Activated CD8-positive, alpha-beta memory T cell treated with anti-CD3 and anti-CD28 coated beads for 36 hours (primary cell): ENCODE results near the gene PHLDB1. TPM values are rescaled to one million over a fixed set of nuclear protein-coding genes. Genes with fewer than 3 reads are reported as not detected.

ENCODE experiments used
- CTCF ChIA-PET: fragments of 350-600 bp; sonication (Branson Sonifier 250); formaldehyde crosslinking; loops from one replicate; lab custom pipeline; 2021; ENCODE audit warnings: antibody characterized with exemption; lab: Charles Lee
- POLR2A ChIA-PET: fragments of 350-600 bp; sonication (Branson Sonifier 250); formaldehyde crosslinking; loops from one replicate; lab custom pipeline; 2021; ENCODE audit warnings: antibody characterized with exemption; lab: Charles Lee
- total RNA-seq, 2 experiments: library from RNA; stranded (reverse); gene quantifications; one replicate each; pipeline ENCODE4 v1.2.3, GENCODE V29; 2021

The PHLDB1 gene
- total RNA-seq, 2 experiments from 2014 or later = 1.6 to 1.9 TPM

DNA sequence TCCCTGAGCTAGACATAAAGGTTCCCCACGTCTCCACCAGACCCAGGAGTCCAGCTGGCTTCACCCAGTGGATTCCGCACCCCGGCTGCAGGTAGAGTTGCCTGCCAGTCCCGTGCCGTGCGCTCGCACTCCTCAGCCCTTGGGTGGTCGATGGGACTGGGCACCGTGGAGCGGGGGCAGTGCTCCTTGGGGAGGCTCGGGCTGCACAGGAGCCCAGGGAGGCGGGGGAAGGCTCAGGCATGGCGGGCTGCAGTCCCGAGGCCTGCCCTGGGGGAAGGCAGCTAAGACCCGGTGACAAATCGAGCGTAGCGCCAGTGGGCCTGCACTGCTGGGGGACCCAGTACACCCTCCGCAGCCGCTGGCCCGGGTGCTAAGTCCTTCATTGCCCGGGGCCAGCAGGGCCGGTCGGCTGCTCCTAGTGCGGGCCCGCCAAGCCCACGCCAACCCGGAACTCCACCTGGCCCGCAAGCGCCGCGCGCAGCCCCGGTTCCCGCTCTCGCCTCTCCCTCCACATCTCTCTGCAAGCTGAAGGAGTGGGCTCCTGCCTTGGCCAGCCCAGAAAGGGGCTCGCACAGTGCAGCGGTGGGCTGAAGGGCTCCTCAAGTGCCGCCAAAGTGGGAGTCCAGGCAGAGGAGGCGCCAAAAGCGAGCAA, 81.6 kb downstream of the PHLDB1 start:
- CTCF ChIA-PET = interaction anchor here (0.7 to 3.7 kb wide), 24 partner anchors 17 to 267 kb away, joined by 3 to 33 read pairs (median 5); partner anchors contain the start of genes DDX6 and UPK2
- POLR2A ChIA-PET = no interaction called here

DNA sequence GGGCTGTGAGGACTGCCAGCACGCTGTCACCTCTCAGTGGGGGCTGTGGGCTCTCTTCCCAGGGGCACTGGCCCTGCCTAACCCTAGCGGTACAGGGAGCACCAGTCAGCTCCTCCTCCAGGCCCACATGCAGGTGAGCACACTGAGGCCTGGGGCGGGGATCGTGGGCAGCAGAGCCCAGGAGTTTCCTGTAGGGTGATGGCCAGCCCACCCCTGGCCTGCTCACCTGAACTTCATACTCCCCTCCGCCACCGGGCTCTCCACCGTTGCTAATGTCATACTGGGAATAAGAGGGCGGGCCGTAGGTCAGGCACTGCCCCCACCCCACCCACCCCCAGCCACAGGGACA, 82.1 kb downstream of the PHLDB1 start:
- POLR2A ChIA-PET = no interaction called here
- CTCF ChIA-PET = interaction anchor here (0.6 to 3.7 kb wide), 46 partner anchors 8 to 267 kb away, joined by 3 to 33 read pairs (median 4); partner anchors contain the start of genes ARCN1, BCL9L, DDX6 and UPK2

DNA sequence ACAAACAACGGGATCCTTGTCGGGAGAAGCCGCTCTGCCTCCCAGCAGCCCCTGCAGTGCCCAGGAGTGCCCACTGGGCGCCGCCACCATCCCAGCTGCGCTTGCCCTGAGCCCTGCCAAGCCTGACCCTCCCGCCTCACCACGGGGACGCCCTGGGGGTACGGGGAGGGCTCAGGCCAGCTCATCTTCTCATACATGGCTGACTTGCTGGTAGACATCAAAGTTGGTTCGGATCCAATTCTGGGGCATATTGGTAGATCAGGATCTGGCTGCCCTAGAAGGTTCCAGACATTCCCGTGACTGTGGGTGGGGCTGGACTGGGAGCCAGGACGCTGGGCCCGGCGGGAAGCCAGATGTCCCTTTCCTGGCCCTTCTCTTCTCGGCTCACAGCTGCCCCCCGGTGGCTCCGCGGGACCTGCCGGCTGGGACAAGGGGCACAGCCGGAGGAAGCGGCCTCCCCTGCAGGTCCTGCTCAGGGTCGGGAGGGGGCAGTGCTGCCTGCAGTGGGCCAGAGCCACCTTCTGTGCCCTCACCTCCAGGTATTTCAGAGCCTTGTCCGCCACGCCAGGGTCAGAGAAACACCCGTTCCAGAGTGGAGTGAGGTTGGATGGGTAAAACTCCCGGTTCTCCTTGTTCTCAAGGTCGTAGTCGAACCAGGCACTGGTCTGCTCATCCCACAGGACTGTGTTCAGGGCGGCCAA, 82.6 kb downstream of the PHLDB1 start:
- ChIA-PET POLR2A (interaction anchor here (0.7 kb wide), 1 partner anchor 56 kb away, joined by 3 read pairs; no protein-coding TSS in a partner anchor), CTCF (interaction anchor here (0.6 to 3.7 kb wide), 44 partner anchors 9 to 266 kb away, joined by 3 to 33 read pairs (median 4); partner anchors contain the start of genes ARCN1, BCL9L, DDX6 and UPK2)

DNA sequence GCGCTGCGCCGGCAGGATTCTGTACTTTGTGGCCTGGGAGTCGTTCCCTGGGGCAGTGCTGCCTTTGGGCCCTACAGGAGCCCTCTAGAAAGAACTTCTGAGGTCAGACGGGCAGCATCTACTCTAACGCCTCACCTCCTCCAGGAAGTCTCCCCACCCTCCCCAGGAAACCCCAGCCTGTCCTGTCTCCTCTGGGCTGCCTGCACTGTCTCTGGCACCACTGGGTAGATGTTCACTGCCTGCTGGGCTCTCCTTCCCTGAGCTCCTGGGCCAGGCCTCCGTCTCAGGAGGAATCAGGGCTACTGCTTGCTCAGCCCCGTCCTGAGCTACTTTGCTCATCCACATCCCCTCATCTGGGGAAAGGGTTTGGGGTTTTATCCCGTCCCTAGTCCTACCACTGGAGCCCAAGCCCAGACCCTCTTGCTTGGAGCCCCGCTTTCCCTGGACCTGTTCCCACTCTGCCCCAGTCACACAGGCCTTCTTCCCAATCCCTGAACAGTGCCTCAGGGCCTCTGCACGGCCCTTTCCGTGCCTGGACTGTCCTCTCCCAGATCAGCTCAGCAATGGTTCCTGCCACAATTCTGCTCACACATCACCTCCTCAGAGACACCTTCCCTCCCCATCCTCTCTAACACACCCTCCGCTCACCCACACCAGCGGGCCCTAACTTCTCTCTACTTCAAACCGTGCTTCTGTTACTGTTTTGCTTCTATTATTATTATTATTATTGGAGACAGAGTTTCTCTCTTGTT, 83.3 kb downstream of the PHLDB1 start:
- CTCF ChIA-PET = interaction anchor here (0.7 to 3.7 kb wide), 24 partner anchors 10 to 266 kb away, joined by 3 to 33 read pairs (median 5); partner anchors contain the start of genes ARCN1, BCL9L, DDX6 and UPK2
- POLR2A ChIA-PET = interaction anchor here (0.7 kb wide), 1 partner anchor 55 kb away, joined by 3 read pairs; no protein-coding TSS in a partner anchor

DNA sequence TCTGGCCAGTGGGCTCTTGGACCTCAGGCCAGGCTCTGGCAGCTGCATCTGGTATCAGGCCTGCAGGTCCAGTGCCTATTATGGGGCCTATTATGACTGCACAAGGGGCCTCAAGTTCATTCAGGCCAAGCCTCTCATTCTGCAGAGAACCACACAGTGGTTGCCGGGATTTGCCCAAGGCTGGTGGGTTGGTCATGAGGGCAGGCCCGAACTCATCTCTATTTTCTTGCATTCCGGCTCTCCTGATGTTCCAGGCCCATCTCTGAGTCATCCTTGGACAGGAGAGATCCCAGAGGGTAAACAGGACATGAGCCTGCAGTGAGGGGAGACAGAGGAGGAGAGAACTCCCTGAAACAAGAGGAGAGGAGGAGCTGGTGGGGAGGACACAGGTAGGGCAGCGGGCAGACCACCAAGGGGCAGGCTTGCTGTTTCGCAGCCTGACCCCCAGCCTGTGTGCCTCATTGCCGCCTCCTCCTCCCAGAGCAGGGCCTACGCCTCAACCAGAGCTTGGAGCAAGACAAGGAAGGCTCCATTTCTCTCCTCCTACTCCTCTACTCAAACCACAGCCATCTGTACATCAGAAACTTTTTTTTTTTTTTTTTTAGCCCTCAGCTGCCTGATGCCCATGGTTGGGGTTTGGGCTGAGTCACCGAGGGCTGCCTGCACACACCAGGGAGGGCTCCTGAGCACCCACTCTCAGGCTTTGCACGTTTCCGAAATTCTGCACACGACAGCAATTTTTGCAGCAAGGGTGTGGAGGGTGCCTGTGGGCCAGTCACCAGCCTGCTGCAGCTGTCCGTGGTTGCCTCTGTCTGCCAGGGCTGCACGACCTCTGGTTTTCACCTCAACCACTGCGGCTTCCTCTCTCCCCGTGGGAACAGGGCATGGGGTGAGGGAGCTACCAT, 84.8 kb downstream of the PHLDB1 start:
- ChIA-PET CTCF (interaction anchor here (0.8 to 1.7 kb wide), 4 partner anchors 77 to 238 kb away, joined by 3 to 6 read pairs (median 4); partner anchors contain the start of gene BCL9L), POLR2A (interaction anchor here (1.8 kb wide), 1 partner anchor 98 kb away, joined by 9 read pairs; no protein-coding TSS in a partner anchor)

DNA sequence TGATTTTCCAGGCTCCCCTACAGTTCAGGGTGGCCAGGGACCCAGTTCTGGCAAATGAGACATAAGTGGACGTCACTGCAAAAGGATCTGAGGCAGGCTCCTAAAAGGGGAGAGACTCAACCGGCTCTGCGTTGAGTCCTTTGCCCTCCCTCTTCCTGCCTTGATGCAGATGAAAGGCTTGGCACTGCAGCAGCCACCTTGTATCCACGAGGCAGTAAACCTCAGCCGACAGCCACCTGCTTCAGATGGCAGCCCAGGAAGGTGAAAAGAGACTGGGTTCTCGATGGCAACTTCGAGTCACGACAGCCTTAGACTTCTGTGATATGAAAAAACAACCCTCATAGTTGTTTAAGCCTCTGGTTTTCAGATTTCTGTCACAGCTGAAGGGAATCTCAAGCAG, 86.8 kb downstream of the PHLDB1 start:
- ChIA-PET POLR2A (interaction anchor here (0.7 kb wide), 1 partner anchor 189 kb away, joined by 3 read pairs; the partner anchor contains the start of gene CXCR5), CTCF (interaction anchor here (1.0 kb wide), 1 partner anchor 262 kb away, joined by 3 read pairs; the partner anchor contains the start of gene UPK2)

DNA sequence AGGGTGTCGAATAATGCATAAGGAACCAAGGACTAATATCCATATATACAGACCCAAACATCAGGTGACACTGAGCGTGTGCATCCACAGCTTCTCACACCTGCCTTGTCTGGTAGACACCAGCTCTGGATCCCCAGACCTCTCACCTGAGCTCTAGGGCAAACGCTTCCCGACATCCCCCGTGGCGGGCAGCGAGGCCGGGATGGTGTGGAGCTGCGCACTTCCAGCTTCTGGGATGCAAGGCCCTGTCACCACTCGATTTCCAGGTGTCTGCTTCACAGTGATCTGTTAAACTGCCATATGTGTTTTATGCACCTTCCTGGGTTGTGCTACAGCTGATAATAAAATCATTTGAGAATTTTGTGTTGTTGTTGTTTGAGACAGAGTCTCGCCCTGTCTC, 87.4 kb downstream of the PHLDB1 start:
- ChIA-PET CTCF (interaction anchor here (1.0 to 1.2 kb wide), 2 partner anchors 189 to 262 kb away, joined by 3 read pairs; partner anchors contain the start of genes CXCR5 and UPK2), POLR2A (interaction anchor here (1.0 to 1.2 kb wide), 3 partner anchors 10 to 182 kb away, joined by 3 to 5 read pairs (median 3); no protein-coding TSS in a partner anchor)

DNA sequence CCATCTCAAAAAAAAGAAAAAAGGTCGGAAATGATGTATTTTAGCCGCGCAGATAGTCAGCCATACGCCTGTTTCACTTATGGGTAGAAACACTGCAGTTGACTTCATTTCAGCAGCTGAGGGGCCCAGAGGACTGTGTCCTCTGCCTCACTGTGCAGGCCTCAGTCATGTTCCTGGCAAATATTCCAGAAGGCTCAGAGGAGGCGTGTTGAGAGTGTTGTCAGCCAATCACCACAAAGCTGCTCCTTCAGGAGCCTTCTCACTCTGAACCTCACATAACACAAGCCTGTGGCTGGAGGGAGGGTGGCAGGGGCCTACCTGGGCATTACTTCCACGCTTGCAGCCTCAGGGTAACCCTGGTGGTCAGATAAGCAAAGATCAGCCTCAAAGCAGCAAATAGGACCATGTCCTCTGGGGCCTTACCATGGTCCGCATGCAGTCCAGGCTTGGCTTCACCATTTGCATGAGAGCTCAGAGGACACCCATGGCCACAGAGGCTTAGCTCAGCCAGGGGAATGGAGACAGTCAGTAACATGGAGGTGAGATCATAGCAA, 89.3 kb downstream of the PHLDB1 start:
- ChIA-PET POLR2A (no interaction called here), CTCF (interaction anchor here (0.7 to 1.2 kb wide), 4 partner anchors 9 to 326 kb away, joined by 3 read pairs; partner anchors contain the start of gene BCL9L)

DNA sequence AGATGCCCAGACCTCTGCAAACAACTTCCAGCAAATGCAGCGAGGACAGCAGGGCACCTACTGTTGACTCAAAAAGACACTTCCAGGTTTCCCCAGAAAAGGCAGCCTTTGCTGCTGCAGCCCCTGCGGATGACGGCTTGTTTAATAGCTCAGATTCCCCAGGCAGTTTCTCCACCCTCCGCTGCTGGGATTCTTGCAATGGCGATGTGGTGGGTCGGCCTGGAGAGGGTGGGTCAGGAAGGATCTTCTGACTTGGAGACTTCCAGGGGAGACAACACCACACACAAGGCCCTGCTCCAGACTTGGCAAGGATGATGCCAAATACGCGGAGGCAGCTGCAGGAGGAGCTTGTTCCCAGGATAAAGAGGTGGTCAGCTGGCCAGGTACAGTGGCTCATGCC, 89.9 kb downstream of the PHLDB1 start:
- ChIA-PET CTCF (interaction anchor here (1.2 kb wide), 1 partner anchor 8 kb away, joined by 3 read pairs; no protein-coding TSS in a partner anchor), POLR2A (no interaction called here)

DNA sequence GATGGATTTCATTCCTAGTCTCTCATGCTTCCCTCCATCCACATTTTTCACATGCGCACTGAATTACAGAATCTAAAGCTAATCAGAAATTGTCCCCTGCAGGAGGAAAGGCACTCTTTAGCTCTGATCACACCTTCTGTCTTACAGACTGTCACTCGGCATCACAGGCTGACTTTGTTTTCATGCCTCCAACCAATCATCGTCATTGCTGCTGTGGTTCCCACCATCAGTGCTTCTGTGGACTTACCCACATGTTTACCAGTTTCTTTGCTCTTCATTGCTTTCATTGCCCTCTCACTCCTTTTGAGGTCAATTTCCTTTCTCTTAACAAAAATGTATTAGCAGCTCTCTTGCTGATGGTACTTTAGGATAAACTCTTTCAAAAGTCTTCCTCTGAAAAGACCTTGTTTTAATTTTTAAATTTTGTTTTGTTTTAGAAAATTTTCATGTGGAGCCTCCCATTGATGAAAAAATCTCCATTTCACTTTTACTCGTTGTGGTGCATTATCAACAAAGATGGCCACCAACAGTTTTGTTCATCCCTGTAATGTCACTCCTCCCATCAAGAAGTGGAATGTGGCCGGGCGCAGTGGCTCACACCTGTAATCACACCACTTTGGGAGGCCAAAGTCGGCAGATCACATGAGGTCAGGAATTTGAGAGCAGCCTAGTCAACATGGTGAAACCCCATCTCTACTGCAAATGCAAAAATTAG, 92.2 kb downstream of the PHLDB1 start:
- POLR2A ChIA-PET = no interaction called here

DNA sequence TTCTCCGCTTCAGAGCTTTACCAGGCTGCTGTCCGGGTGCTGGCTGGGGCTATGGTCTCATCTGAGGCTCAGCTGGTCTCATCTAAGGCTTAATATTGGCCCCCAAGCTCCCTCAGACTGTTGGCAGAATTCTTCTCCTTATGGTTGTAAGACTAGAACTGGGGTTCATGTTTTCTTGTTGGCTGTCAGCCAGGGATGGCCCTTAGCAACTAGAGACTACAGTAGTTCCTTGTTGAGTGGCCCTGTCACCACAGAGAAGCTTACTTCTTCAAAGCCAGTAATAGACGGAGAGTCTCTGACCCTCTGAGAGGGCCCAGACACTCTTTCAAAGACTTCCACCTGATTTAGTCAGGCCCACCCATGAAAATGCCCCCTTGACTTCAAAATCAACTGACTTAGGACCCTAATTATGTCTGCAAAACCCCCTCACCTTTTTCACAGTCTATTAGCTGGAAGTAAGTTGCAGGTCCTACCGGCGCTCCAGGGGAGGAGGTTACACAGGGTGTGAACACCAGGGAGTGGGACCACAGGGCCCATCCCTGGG, 96.2 kb downstream of the PHLDB1 start:
- POLR2A ChIA-PET = interaction anchor here (0.6 to 0.7 kb wide), 3 partner anchors 13 to 226 kb away, joined by 3 to 7 read pairs (median 5); no protein-coding TSS in a partner anchor

More for the DNA sequence above, 92.2 kb downstream of the PHLDB1 start:
- CTCF ChIA-PET = interaction anchor here (0.6 to 1.0 kb wide), 2 partner anchors 9 to 231 kb away, joined by 3 to 5 read pairs; no protein-coding TSS in a partner anchor

DNA sequence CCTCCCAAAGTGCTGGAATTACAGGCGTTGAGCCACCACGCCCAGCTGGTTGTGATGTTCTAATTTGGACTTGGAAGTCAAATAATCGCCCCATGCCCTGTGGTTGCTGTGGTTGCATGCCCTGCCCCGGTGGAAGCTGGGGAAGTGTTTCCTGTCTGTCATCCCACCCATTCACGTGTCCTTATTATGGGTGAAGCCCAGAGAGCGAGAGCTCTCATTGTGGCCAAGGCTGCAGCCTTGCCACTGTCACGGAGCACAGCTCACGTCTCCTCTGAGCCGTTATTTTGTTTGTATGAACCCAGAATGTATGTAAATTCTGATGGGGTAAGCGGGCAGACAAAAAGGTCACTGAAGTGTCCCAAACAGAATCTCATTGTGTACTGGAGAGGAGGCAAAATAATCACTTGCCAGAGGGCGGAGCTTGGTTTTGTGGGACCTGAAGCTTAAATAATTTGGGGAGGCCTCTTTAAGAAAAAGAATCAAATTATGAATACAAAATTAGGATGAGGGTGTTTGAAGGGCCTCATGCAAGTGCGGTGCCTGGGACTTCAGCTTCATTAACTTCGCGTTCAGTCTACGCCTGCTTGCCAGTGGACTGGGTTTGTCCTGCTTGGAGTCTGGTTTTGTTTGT, 97.8 kb downstream of the PHLDB1 start:
- ChIA-PET CTCF (interaction anchor here (0.6 to 2.6 kb wide), 6 partner anchors 8 to 656 kb away, joined by 3 to 14 read pairs (median 3); no protein-coding TSS in a partner anchor), POLR2A (interaction anchor here (0.6 to 1.2 kb wide), 3 partner anchors 10 to 86 kb away, joined by 3 to 4 read pairs (median 3); partner anchors contain the start of gene DDX6)

More for the DNA sequence above, 96.2 kb downstream of the PHLDB1 start:
- CTCF ChIA-PET = interaction anchor here (1.6 kb wide), 1 partner anchor 13 kb away, joined by 5 read pairs; no protein-coding TSS in a partner anchor

DNA sequence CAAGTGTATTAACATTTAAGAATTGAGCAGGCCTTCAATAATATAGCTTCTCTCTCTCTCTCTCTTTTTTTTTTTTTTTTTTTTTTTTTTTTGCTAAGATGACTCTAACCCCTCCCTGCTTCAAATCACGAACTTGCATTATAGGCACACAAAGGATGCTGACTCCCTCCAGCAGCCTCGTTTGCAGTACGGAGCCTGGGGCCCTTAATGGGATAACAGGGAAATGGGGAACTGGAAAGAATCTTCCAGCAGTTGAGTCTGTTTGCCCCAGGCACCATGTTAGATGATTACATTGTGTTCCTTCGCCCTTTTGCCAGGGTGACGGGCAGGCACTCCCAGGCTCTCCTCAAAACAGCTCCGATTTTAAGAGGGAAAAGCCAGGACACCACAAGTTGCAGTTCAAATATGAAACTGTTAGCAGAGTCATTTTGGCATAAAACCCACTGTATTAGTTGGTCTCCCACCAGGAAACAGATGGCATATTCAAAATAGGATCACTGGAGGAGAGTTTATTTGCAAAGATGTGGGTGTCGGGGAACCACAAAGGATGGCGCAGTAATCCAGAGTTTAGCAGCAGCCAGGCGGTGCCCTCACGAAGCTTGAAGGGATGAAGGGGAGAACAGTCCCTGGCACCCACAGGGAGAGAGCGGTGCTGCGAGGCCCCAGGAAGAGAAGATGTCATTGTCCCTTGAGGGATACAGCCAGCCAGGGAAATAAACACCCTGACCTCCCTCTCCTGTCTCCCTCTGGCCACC, 98.6 kb downstream of the PHLDB1 start:
- POLR2A ChIA-PET = interaction anchor here (0.6 kb wide), 1 partner anchor 65 kb away, joined by 3 read pairs; no protein-coding TSS in a partner anchor
- CTCF ChIA-PET = interaction anchor here (0.6 to 2.6 kb wide), 6 partner anchors 9 to 657 kb away, joined by 3 to 14 read pairs (median 3); no protein-coding TSS in a partner anchor

DNA sequence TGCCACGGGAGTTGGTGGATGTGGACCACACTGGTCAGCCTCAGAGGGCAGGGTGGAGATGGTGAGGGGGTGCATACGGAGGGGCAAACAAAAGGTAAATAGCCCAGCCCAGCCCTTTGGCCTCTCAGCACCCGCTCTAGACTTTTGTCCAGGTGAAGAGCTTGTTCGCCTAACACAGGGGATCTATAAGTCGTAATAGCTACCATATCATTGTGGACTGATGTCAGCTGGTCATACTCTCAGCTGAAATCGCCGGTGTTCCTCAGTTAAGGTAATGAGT, 99.1 kb downstream of the PHLDB1 start:
- CTCF ChIA-PET = interaction anchor here (2.6 kb wide), 1 partner anchor 16 kb away, joined by 14 read pairs; no protein-coding TSS in a partner anchor
- POLR2A ChIA-PET = no interaction called here
